Measurements from ENCODE around the gene FAM193B.

DNA sequence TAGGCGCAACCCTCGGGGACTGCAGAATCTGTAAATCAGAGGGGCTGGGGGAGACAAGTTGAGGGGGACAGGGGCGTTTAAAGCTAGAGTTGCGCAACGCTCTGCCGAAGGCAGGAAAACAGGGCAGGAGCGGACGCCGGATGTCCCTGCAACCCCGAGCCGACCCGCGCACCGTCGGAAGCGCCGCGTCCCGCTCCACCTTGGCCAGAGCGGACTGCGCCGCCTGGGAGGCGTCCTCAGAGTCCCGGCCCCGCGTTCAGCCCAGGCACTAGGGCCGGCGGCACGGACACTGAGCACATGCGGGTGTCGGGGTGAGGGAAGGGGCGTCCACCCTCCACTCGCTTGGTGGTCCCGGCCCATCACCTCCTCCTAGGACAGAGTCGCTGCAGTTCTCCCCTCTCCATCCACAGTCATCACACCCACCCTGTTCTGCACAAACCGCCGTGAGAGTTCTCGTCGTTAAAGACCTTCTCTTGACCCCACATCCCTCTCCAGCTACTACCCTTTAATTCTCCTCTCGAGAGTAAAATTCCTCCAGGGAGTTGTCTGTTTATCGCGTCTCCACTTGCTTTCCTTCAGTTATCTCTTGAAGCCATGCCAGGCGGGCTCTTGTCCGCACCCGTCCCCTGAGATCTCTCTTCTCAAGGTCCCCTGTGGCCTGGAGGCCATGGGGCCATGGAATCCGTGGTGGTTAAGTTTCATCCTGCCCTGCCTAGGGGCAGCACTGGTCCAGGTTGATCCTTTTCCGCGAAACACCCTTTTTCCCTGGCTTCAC, 56.2 kb downstream of the FAM193B start:
- TF ChIP-seq CTCF (IDR thresholded peaks at IDR 0.05) (peak in 1 of 3 donors; percentile 3), POLR2AphosphoS5 (IDR thresholded peaks at IDR 0.05) (no peak), POLR2A (IDR thresholded peaks at IDR 0.05) (no peak)
